GM18858 (cell line): ENCODE measurements around the gene TRIM25.
"Not testable (repeated sequence)": the region's sequence is repeated elsewhere in the genome, so short reads cannot be mapped to it uniquely, and the experiment has no call there.

Experiments used
- ATAC-seq: cut with Tn5 transposase; IDR thresholded peaks from one replicate; pipeline ENCODE4 v1.9.1; 2021; ENCODE audit not compliant: unreplicated experiment

The TRIM25 gene, protein sequence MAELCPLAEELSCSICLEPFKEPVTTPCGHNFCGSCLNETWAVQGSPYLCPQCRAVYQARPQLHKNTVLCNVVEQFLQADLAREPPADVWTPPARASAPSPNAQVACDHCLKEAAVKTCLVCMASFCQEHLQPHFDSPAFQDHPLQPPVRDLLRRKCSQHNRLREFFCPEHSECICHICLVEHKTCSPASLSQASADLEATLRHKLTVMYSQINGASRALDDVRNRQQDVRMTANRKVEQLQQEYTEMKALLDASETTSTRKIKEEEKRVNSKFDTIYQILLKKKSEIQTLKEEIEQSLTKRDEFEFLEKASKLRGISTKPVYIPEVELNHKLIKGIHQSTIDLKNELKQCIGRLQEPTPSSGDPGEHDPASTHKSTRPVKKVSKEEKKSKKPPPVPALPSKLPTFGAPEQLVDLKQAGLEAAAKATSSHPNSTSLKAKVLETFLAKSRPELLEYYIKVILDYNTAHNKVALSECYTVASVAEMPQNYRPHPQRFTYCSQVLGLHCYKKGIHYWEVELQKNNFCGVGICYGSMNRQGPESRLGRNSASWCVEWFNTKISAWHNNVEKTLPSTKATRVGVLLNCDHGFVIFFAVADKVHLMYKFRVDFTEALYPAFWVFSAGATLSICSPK

DNA sequence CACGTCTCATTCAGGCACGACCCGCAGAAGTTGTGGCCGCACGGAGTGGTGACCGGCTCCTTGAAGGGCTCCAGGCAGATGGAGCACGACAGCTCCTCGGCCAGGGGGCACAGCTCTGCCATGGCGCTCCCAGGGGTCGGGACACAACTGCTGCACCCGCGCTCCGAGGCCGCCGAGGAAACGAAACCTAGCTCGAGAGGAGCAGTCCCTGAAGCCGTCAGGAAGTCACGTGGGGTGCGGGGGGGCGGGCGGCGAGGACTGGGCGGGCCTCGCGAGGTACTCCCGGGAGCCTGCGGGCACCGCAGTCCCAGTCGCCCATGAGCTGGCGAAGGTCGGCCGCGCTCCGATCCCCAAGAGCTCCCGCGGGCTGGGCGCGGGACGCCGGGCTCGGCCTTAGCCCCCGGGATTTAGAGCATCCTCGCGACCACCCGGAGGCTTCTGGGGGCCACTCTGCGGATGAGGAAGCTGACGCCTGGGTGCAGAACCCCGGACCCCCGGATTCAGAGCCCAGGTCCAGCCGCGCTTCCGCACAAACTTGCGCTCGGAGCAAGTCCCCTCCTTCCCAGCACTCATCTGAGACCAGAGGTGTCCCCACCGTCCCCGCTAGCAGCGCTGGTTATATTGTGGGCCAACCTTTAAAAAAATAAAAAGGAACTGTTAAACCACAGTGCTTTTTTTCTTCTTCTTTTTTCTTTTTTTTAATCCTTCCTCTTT, at the start of gene TRIM25:
TSS of gene TRIM25 (minus strand) at position 183 of the 714 bp plus-strand sequence. CDS start at position 122, 61 bp downstream.
- ATAC-seq = peak; percentile 52

DNA sequence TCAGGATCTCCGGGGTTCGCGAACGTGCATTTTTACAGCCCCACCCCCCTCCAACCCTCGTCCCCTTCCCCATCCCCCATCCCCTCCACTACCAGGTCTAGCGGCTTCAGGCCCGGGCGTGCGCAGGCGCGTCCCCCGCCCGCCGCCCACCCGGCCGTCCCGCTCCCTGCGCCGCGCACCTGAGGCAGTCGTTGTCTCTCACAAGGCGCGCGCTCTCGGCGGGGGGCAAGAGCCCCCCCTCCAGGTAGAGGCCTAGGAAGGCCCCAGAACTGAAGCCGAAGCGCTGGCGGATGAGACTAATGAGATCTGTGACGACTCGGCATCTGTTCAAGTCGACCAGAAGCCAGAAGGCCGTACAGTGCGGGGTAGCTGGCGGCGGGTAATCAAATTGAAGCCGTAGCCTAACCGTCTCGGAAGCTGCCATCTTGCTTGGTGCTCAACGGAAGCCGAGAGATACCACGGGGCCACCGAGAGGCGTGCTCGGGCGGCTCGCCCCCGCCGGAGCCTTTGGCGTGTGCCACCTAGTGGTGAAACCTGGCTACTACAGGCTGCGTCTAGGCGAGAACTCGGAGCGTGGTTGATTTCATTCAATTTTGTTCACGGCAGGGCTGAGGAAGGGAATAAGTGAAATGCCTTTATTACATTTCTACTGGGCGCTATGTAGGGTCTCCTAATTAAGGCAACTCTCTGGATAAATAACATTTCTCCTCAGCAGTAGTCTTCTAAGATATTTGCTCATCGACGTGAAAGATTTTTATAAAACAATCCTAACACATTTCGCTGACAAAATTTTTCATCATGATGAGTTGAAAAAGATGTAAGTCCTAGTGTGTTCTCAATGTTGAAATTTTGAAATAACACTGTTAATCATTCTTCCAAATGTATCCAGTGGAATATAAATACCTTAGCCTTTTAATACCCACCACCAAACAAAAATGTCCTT, 47.0 kb upstream of the TRIM25 start, which contains the start of gene COIL:
TSS of gene COIL (minus strand) at position 455 of the 943 bp plus-strand sequence. CDS start at position 424, 31 bp downstream.
- ATAC-seq = peak; percentile 81

DNA sequence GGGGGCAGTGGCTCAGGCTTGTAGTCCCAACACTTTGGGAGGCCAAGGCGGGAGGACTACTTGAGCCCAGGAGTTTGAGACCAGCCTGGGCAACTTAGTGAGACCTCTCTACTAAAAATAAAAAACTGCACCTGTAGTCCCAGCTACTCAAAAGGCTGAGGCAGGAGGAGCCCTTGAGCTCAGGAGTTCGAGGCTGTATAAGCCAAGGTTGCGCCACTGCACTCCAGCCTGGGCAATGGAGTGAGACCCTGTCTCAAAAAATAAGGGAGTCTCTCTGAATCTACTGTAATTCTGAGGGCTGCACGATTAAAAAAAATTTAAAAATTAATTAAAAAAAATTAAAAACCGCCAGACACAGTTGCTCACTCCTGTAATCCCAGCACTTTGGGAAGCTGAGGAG, 43.1 kb upstream of the TRIM25 start:
- ATAC-seq = no peak

DNA sequence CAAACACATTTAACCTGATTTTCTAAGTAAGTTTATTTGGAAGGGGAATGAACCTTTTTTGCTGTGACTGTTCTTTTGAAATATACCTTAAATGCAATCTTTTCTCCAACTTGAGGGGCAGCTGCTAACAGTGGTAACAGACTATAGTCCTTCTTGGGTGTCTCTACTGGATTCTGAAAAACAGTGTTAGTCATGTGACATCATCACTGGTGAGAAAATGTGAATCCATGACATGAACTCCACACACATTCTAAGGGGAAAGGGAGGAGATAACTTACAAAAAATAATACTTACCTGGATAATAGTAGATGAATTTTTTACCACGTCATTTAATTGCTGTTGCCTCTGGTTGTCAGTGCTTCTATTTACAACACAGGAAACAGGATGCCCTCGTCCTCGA, 35.7 kb upstream of the TRIM25 start:
- ATAC-seq = no peak

DNA sequence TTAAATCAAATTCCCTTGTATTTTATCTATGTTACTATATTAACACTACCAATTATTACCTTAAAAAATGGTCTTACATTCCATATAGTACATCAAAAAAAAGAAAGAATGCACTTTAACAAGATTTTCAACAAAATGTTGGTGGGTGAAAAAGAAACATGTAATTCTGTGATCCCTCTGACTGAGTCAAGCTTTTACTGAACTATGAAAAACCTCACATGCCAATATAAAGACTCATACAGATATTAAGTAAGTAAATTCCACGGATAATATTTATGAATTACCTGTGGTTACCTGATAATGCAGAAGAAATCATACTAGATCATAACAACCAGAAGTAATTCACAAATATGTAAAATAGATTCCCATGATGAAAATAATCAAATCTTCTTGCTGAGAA, 34.6 kb upstream of the TRIM25 start:
- ATAC-seq = no peak

DNA sequence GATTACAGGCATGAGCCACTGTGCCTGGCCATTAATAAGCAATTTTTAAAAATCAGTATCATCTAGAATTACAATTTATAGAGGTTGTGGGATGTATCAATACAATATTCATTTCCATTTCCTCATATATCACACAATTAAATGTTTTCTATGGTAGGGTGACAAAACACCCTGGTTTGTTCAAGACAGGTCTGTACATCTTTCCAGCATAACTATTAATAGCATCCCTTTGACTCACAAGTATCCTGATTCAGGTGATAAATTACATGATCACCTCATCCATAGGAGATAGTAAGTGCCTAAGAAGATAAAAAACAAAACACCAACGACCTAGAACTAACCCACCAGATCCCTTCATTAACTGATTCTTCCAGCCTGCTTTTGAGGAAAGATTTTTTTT, 33.9 kb upstream of the TRIM25 start:
- ATAC-seq = no peak

DNA sequence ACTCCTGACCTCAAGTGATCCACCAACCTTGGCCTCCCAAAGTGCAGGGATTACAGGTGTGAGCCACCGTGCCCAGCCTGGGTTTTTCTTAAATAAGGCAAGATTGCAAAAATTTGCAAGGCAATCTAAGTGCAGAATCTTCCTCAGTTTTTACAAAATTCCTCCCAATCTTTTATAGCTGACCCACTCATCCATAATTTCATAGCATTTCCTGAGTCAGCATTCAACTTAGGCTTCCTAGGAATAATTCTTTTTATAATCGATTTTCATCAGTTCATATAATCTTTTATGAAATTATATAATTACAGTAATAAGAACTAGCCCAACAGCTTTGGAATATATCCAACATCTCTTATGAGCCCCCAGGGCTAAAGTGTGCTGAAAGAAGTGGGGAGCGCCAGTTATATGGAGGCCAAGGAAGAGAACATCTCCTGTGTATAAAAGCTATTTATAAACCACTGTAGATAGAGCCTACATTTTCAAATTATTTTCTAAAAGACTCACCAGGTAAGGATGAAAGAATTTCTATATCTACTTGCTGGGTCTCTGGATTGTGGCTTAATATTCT, 32.2 kb upstream of the TRIM25 start:
- ATAC-seq = no peak

DNA sequence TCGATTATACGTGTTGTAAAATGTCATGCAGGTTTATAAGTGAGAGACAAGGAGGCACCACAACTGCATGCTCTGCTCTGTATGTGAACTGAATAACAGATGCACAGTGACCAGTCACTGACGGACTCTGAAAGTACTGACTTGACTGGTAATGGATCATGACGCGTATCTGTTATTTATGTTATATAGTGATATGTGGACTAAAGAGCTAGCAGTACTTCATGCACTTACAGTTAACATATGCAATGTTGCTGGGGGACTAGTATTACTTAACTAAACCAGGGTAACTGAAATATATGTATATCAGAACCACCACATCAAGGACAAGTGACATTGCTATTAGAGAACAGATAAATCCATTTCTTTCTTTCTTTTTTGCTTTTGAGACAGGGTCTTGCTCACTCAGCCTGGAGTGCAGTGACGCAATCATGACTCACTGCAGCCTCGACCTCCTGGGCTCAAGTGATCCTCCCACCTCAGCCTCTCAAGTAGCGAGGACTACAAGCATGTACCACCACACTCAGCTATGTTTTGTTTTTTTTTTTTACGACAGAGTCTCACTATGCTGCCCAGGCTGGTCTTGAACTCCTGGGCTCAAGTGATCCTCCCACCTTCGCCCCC, 29.8 kb upstream of the TRIM25 start:
- ATAC-seq = no peak

DNA sequence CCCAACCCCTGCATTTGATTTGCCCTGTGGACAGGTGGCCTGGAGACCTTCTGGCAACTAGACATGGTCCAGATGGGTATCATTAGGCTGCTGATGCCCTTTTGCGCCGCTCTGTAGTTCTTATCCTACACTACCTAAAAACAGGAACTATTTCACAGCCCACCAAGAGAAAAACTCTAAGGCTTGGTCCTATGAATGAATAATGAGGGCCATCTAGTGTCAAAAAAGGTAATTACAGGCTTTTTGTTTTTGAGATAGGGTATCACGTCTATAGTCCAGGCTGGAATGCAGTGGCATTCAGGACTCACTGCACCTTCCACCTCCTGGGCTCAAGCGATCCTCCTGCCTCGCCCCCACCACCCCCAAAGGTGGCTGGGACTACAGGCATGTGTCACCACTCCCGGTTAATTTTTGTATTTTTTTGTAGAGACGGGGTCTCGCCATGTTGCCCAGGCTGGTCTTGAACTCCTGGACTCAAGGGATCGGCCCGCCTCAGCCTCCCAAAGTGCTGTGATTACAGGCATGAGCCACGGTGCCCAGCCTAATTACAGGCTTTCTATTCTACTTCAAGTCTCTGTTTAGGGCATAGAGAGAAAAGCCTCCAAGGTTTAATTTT, 26.1 kb upstream of the TRIM25 start:
- ATAC-seq = peak; percentile 53

DNA sequence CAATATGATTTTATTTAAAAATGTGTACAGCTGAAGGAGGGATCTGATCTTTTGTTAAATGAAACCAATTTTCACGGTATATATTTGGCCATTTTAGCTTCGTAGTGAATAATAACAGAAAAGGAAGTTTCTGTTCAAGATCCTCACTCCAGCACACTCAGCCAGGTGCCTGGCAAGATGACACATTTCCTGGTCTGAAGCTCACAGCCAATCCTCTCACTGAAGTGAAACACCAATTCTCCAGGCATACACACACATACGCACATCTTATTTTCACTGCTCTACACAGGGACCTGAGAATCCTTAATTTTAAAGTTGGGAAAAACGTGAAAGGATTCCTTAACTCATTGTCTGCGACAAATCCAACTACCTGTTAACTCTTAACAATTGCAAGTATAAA, 24.4 kb upstream of the TRIM25 start:
- ATAC-seq = not testable (repeated sequence)

DNA sequence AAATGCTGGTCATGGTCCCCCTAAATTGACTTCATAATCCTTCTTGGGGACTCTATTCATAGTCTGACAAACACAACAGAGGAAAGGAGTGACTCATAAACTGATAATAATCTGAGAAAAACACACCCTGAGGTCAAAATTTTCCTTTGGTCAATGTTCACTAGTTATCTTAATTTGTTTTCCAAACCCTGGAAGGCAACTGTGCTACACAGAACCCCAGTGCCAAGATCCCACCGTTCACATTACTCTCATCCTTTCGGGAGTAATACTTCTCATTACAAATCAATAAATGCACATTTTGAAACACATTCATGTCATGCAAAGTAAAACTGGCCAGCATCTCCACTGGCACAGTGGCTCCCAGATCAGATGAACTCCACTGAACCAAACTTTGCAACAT, 23.8 kb upstream of the TRIM25 start:
- ATAC-seq = no peak

DNA sequence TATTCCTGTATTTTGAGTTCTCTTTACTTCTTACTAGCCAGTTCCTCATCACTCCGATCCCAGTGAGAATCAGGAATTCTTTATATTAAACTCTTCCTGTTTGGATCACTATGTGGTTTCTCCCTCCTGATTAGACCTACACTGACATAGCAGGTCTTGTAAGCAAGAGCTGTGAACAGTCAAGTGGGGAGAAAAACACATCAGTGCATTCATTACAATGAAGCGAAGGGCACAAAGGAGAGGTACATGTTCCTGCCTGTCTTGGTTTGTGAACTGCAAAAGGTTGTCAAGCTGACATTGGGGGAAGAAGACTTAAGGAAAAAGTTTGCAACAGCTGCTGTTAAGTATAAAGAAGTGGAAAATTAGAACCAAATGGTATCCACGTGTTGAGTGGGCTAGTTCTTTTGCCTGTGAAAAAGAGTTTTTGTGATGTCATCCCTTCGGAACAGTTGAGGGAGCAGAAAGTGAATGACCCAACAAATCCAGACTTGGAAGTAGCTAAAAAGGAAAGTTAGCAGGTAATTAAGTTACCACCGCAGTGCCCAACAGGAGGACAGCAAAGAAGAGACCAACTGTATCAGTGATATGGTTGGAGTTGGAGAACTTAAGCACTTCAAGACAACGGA, 23.0 kb upstream of the TRIM25 start:
- ATAC-seq = no peak

DNA sequence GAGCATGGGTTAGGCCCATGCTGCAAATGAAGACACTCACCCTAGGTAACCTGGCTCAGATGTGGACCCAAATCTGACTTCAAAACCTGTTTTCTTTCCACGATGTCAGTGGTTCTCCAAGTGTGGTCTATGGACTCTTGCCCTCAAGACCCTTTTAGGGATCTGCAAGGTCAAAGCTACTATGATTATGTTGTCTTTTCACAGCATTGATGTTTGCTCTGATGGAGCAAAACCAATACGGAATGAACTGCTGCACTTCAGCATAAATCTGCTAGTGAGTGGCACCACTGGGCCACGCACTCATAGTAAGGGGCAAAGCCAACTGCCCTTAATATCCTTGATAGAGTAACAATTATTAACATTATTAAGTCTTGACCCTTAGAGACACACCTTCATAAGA, 21.6 kb upstream of the TRIM25 start:
- no peak for ATAC-seq

DNA sequence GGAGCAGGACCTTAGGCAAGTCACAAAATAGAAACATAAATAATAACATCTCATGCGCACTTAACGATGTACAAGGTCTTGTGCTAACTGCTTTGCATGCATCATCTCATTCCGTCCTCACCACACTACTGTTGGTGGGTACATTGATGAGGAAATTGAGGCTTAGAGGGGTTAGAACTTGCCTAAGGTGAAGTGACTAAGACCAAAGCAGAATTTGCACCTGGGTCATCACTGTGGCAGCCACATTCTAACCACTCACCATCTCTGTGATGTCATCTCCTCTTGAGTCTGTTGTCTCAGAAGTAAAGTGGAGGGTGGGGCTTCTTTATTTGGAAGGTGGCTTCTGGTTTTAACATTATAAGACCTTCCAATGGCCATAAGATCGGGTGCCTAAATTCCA, 20.4 kb upstream of the TRIM25 start:
- no peak for ATAC-seq

DNA sequence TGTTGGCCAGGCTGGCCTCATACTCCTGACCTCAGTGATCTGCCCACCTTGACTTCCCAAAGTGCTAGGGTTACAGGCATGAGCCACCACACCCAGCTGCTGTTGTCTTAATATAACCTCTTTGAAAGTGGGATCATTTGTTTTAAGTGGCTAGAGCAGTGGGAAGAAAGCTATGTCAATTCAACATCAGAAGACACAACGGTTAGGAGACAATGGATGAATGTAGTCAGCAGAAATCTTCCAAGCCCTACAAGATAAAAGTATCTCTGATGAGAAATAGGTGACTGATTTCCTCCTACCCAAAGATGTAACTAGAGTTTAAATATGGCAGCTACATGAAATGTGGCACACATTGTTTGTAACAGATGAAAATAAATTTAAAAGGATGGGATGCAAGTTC, 20.0 kb upstream of the TRIM25 start:
- no peak for ATAC-seq

DNA sequence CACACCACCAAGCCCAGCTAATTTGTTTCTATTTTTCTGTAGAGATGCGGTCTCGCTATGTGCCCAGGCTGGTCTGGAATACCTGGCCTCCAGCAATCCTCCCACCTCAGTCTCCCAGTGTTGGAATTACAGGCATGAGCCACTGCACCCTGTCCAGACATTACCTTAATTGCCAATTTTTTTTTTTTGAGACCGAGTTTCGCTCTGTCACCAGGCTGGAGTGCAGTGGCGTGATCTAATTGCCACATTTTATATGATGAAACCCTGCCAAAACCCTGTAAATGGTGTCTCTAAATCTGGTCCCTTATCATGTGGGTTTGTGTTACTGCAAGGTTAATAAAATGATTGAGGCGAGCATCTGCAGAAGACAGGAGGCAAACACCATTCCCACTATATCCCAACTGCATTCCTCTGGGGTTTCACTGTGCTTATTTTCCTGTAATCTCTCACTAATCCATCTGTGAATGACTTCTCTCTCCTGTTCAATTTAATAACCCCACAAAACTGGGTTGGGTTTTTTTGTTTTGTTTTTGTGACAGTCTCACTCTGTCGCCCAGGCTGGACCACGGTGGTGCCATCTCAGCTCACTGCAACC, 19.4 kb upstream of the TRIM25 start:
- ATAC-seq = no peak

DNA sequence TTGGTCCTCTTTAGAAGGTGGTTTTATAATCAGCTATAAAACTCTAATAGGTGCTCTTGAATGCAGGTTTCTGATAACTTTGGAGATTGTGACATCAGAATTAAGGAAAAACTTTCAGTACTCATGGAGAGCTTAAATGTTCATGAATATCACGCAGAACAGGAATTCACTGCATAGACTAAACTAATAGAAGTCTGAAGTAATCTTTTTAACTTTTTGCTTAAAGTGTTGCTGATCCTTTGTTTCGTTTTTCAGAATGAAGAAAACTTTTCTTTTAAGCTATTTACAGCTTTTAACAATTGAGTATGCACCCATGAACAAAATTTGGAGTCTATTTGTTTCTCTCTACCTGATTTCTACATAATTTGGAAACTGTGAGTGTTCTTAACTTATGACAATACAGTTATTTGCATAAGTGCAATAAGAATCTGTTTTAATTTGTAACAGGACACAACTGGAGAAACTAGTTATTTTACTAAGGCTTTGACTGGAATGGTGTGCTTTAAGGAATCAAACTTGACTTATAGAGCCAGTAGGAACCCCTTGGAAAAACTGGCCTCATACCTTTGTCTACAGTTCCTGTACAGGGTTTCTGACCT, 17.0 kb upstream of the TRIM25 start:
- ATAC-seq = no peak

DNA sequence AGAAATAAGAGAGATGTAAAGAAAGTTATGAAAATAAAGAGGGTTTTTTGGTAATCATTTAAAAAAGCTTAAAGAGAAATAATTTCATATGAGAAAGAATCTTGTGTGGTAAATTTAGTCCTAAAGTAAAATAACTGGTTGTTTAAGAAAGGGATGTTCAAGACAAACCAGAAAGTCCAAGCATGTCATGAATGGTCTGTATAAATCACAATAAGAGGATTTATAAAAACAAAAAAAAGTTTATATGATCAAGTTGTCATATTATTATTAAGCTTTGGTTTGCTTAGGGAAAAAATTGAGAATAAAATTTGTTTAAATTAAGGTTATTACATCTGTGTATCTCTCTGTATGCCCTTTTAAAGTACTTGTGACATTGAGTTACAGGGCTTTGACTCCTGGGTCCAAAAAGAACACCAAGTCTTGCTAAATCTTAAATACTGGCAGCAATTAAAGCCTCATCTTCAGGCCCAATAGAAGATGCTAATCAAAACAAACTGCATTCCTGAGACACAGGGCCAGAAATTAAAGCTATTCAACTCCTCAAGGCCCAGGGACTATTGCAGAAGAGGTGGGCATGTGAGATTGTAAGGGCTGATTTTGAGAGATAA, 15.6 kb upstream of the TRIM25 start:
- no peak for ATAC-seq
